Body of pancreas (tissue), 4 donors: ENCODE data around the gene NOL9. TPM values are rescaled to one million over a fixed set of nuclear protein-coding genes. Genes with fewer than 3 reads are reported as not detected.

Source experiments
- ATAC-seq: fragments of 150-250 bp; one replicate; pipeline ENCODE4 v1.9.1; 2016
- DNase-seq, 4 donors: peaks; one replicate each; pipeline ENCODE4 v3.0.0-alpha.2; 2019
- H3K27ac ChIP-seq, 4 donors: fragments of 200-600 bp; sonication (generic); 1 replicate in 3 of 4; 2 replicates in 1 of 4; pipeline versions ENCODE4 v1.5.1 to v1.6.1; 2016 to 2019; ENCODE audit warnings: mild to moderate bottlenecking in 1 of 4, mixed read lengths in 1 of 4, moderate library complexity in 1 of 4
- H3K27me3 ChIP-seq, 2 donors: fragments of 200-600 bp; sonication (generic); one replicate each; pipeline ENCODE4 v1.6.0; 2016; ENCODE audit warnings: mild to moderate bottlenecking in 1 of 2
- H3K36me3 ChIP-seq, 2 donors: fragments of 200-600 bp; sonication (generic); replicated peaks in 1 of 2; 2 replicates each; pipeline ENCODE4 v1.5.1; 2016; ENCODE audit warnings: low read depth in 2 of 2; ENCODE audit not compliant: insufficient read depth in 1 of 2
- H3K4me1 ChIP-seq: fragments of 200-600 bp; sonication (generic); one replicate; pipeline ENCODE4 v1.6.0; 2016
- H3K4me3 ChIP-seq, 2 donors: fragments of 200-600 bp; sonication (generic); 1 replicate in 1 of 2; 2 replicates in 1 of 2; pipeline ENCODE4 v1.5.1; 2016 to 2019
- H3K9me3 ChIP-seq, 3 donors: fragments of 200-600 bp; sonication (generic); 1 replicate in 2 of 3; 2 replicates in 1 of 3; pipeline ENCODE4 v1.5.1; 2016
- CTCF ChIP-seq, 7 experiments: fragments of 450-650 bp in 4 of 7; fragments of 200-600 bp in 3 of 7; sonication (generic) in 3 of 7; IDR thresholded peaks; one replicate each; pipeline ENCODE4 v1.5.1; 2016 to 2019; ENCODE audit warnings: antibody characterized with exemption in 7 of 7
- POLR2A ChIP-seq, 3 donors: fragments of 450-650 bp; IDR thresholded peaks; one replicate each; pipeline ENCODE4 v1.6.1; 2016; ENCODE audit warnings: antibody characterized with exemption in 3 of 3, mild to moderate bottlenecking in 2 of 3
- WGBS, 2 donors: methylation state at CpG; one replicate each; pipeline ENCODE4 v1.1.5; 2017; 5-methylcytosine and 5-hydroxymethylcytosine counted together
- intact Hi-C: fragments of 100-400 bp; cut with DNase I; formaldehyde crosslinking; loops from one replicate; pipeline ENCODE4 v1.15.1; 2023
- total RNA-seq, 2 donors: library from RNA; depleted of rRNA; stranded (reverse); fragments of >200 nt; gene quantifications; one replicate each; pipeline ENCODE4 v1.1.0, GENCODE V29; 2016

NOL9 gene
- total RNA-seq, 2 donors from 2014 or later = 13.7 to 27.4 TPM

DNA sequence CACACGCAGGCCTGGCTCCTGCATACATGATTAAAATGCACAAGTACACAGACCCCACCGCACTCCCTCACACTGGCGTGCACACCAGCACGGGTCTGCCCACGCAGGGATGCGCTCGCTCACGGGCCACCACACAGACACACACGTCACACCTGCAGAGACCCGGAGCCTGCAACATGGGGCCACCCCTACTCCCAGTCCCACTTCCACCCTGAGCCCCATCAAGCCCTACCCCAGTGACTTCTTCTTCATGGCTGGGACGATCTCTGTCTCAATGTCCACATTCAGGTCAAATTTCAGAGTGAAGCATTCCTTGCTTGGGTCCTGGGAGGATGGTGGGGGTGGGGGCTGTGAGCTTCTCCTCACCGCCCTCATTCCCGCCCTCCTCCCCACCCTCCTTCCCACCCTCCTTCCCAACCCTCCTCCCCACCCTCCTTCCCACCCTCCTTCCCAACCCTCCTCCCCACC lies 79.5 kb downstream of the NOL9 start:
- Histone ChIP-seq H3K36me3 (no peaks in the 10 kb centered on the region), H3K4me3 (no peak overlapping the region), H3K27ac (no peak overlapping the region), H3K9me3 (no peaks in the 10 kb centered on the region), H3K4me1 (peaks cover 7% of the 10 kb centered on the region), H3K27me3 (no peaks in the 10 kb centered on the region)
- intact Hi-C loops = no loop called here
- ATAC-seq (no peak), DNase-seq (no peak)
- WGBS, 2 donors = 64 to 79% methylated on average over 4 to 13 of the region's 13 CpGs
- no peak for TF ChIP-seq CTCF (IDR thresholded peaks at IDR 0.05)
- no peak for TF ChIP-seq POLR2A (IDR thresholded peaks at IDR 0.05)

- Histone ChIP-seq H3K4me1 (peaks cover 7% of the 10 kb centered on the region), H3K9me3 (no peaks in the 10 kb centered on the region), H3K36me3 (no peaks in the 10 kb centered on the region), H3K4me3 (no peak overlapping the region), H3K27me3 (no peaks in the 10 kb centered on the region), H3K27ac (no peak overlapping the region)
- intact Hi-C loops = no loop called here
- 79 to 93% methylated on average over 9 to 30 of the region's 33 CpGs for WGBS, 2 donors
- TF ChIP-seq CTCF (IDR thresholded peaks at IDR 0.05) = no peak
- no peak for TF ChIP-seq POLR2A (IDR thresholded peaks at IDR 0.05)
- ATAC-seq (no peak), DNase-seq (no peak)
Observed at GRCh38 chr1:6473974-6474814, 80.1 kb downstream of the NOL9 start.

GRCh38 chr1:6473156-6473555 lies 81.2 kb downstream of the NOL9 start:
- no peaks in the 10 kb centered on the region for H3K27me3 ChIP-seq
- no peak for ATAC-seq

DNA sequence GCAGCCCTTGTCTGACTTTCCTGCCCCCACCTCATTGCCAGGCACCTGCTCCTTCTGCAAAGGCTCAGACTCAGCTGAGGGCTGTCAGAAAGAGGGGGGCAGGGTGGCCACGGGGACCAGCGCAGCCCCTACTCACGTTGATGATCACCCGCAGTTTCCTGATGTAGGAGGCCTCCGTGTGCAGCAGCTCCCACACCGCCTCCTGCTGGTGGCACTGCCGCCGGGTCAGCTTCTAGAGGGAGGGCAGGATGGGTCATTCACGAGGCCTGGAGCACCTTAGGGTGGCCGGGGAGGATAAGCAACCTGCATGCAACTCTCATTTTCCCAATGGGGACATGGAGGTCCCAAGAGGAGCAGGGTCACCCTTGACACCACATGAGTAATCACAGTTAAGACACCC lies 81.9 kb downstream of the NOL9 start:
- H3K4me3 ChIP-seq = no peak overlapping the region
- intact Hi-C loops = no loop called here
- H3K4me1 ChIP-seq = peaks cover 7% of the 10 kb centered on the region
- H3K27me3 ChIP-seq = no peaks in the 10 kb centered on the region
- no peak for ATAC-seq
- no peaks in the 10 kb centered on the region for H3K9me3 ChIP-seq
- no peak for DNase-seq
- TF ChIP-seq POLR2A (IDR thresholded peaks at IDR 0.05) (no peak), CTCF (IDR thresholded peaks at IDR 0.05) (no peak)
- H3K27ac ChIP-seq = no peak overlapping the region
- WGBS, 2 donors = 86 to 91% methylated on average over 6 to 10 of the region's 10 CpGs
- no peaks in the 10 kb centered on the region for H3K36me3 ChIP-seq

More at GRCh38 chr1:6473156-6473555, 81.2 kb downstream of the NOL9 start:
- peaks cover 7% of the 10 kb centered on the region for H3K4me1 ChIP-seq
- no peak overlapping the region for H3K27ac ChIP-seq
- TF ChIP-seq CTCF (IDR thresholded peaks at IDR 0.05) (no peak), POLR2A (IDR thresholded peaks at IDR 0.05) (no peak)
- WGBS, 2 donors = 93 to 100% methylated on average over 2 to 17 of the region's 18 CpGs
- H3K4me3 ChIP-seq = no peak overlapping the region
- DNase-seq = no peak
- H3K9me3 ChIP-seq = no peaks in the 10 kb centered on the region
- H3K36me3 ChIP-seq = no peaks in the 10 kb centered on the region
- intact Hi-C loops = no loop called here

DNA sequence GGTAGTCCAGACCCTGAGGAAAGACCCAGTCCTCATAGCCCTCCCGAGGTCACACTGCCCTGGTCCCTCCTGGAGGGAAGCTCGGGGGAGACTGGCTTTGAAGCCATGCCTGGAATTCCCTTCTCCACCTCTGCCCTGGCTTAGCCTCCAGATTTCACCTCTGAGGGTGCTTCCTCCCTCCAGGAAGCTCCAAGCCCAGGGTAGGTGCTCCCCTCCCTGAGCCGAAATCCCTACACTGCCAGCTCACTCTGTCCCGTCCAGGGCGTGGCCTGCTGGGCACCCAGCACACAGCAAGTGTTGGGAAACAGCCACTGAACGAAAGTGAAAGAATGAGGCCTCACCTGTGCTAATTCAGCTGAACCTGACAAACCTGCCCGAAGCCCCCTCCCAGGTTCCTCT lies 82.3 kb downstream of the NOL9 start:
- ATAC-seq = no peak
- 89 to 93% methylated on average over 7 of the region's 7 CpGs for WGBS, 2 donors

More for the DNA sequence above, 82.3 kb downstream of the NOL9 start:
- Histone ChIP-seq H3K4me1 (peaks cover 7% of the 10 kb centered on the region), H3K4me3 (no peak overlapping the region), H3K36me3 (no peaks in the 10 kb centered on the region), H3K9me3 (no peaks in the 10 kb centered on the region), H3K27ac (no peak overlapping the region), H3K27me3 (no peaks in the 10 kb centered on the region)
- DNase-seq = no peak
- TF ChIP-seq POLR2A (IDR thresholded peaks at IDR 0.05) (no peak), CTCF (IDR thresholded peaks at IDR 0.05) (no peak)
- intact Hi-C loops = no loop called here
